HG03103 (cell line): ENCODE data around the gene TERT.
"Not testable (repeated sequence)": the region's sequence is repeated elsewhere in the genome, so short reads cannot be mapped to it uniquely, and the experiment has no call there.

Experiments
- ATAC-seq: cut with Tn5 transposase; IDR thresholded peaks from one replicate; pipeline ENCODE4 v1.9.1; 2021; ENCODE audit warnings: low read depth; ENCODE audit not compliant: unreplicated experiment

The TERT gene

DNA sequence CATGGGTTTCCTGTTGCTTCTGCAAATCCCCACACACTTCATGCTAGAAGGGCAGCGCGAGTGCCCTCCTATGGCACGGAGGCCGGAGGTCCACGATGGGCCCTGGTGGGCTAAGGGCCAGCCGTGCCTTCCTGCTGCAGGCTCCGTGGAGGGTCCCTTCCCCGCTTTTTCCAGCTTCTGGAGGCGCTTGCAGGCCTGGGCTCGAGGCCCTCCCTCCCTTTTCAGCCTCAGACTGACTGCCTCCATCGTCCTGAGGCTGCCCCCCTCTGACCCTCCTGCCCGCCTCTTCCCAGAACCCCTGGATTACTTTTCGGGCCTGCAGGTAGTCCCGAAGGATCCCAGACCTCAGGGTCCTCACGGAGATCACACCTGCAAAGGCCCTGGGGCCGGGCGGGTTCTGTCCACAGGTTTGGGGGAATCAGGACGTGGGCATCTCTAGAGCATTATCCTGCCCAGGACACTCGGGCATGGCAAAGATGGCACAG is 3.2 kb upstream of the TERT start:
- no peak for ATAC-seq

DNA sequence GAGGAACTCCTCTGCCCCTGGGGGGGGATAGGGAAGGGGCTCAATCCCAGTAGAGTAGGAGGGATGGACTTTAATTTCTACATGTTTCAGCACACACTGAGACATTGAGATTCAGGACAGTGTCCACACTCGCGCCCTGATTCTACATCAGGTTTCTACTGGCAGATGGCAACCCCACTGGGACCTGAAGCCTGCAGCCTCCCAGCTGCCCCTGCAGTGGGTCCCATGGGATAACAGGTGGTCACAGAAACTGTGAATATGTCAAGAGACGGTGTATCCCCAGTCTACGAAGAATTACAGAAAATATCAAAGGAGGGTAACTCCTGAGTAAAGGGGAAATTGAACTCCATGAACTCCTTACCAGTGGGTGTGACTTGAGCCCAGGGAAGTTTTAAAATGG is 2.4 kb upstream of the TERT start:
- ATAC-seq, result no peak

DNA sequence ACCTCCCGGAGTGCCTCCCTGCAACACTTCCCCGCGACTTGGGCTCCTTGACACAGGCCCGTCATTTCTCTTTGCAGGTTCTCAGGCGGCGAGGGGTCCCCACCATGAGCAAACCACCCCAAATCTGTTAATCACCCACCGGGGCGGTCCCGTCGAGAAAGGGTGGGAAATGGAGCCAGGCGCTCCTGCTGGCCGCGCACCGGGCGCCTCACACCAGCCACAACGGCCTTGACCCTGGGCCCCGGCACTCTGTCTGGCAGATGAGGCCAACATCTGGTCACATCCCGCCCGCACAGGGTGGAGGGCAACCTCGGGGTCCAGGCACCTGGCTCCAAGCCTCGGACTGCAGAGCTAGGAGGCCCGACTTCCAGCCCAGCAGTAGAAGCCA is 776 bp upstream of the TERT start:
- no peak for ATAC-seq

DNA sequence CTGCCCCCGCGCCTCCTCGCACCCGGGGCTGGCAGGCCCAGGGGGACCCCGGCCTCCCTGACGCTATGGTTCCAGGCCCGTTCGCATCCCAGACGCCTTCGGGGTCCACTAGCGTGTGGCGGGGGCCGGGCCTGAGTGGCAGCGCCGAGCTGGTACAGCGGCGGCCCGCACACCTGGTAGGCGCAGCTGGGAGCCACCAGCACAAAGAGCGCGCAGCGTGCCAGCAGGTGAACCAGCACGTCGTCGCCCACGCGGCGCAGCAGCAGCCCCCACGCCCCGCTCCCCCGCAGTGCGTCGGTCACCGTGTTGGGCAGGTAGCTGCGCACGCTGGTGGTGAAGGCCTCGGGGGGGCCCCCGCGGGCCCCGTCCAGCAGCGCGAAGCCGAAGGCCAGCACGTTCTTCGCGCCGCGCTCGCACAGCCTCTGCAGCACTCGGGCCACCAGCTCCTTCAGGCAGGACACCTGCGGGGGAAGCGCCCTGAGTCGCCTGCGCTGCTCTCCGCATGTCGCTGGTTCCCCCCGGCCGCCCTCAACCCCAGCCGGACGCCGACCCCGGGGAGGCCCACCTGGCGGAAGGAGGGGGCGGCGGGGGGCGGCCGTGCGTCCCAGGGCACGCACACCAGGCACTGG is 548 bp downstream of the TERT start:
- no peak for ATAC-seq

DNA sequence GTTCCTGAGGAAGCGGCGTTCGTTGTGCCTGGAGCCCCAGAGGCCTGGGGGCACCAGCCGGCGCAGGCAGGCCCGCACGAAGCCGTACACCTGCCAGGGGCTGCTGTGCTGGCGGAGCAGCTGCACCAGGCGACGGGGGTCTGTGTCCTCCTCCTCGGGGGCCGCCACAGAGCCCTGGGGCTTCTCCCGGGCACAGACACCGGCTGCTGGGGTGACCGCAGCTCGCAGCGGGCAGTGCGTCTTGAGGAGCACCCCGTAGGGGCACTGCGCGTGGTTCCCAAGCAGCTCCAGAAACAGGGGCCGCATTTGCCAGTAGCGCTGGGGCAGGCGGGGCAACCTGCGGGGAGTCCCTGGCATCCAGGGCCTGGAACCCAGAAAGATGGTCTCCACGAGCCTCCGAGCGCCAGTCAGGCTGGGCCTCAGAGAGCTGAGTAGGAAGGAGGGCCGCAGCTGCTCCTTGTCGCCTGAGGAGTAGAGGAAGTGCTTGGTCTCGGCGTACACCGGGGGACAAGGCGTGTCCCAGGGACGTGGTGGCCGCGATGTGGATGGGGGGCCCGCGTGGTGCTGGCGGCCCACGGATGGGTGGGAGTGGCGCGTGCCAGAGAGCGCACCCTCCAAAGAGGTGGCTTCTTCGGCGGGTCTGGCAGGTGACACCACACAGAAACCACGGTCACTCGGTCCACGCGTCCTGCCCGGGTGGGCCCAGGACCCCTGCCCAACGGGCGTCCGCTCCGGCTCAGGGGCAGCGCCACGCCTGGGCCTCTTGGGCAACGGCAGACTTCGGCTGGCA is 1.3 kb downstream of the TERT start:
- no peak for ATAC-seq

DNA sequence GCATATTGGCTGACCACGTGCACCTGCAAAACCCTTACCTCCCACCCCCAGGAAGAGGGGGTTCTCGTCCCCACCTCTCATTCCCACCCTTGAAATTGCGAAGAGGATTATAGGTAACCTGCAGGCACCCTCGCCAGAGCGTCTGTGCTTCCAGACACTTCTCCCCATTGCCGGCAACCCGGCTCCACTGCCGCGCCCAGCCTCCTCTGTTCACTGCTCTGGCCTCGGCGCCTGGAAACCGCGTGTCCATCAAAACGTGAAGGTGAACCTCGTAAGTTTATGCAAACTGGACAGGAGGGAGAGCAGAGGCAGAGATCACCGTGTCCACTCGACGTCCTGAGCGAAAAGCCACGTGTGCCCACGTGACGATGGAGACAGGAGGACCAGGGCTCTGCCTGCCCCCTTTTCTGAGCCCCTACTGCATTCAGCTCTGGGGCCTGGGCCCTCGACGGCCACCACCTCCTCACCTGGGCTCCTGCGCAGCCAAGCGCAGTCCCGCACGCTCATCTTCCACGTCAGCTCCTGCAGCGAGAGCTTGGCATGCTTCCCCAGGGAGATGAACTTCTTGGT is 1.9 kb downstream of the TERT start:
- no peak for ATAC-seq

DNA sequence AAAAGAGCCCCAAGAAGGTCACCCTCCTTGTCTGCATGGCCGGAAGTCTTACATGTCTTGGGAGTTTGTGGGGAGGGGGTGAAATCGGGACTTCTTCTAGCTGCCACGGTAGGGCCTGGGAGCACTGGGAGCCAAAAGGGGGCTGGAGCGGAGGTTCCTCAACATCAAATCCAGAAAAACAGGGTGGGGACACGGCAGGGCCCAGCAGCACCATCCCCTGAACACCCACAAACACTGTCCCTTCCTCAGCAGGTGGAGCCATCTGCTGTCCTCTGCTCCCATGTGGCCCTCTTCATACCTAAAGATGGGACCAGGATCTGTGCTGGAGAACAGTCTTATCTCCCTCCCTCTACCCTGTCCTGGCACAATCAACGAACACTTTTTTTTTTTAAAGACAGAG is 2.7 kb downstream of the TERT start:
- ATAC-seq, result no peak

DNA sequence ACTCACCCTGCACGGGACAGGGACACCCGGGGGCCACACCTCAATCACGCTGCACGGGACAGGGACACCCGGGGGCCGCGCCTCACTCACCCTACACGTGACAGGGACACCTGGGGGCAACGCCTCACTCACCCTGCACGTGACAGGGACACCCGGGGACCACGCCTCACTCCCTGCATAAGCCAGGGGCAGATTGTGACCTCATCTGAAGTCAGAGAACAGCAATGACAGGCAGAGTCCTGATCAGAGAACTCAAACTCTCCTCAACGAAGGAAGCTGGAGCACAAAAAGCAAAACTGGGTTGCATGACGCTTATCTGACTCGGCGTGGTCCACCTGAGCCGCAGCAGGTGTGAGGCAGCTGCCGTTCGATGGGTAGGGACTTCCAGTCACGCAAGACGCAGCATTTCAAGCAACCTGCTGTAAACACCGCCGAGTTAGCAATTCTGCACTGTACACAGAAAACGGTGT is 3.2 kb downstream of the TERT start:
- no peak for ATAC-seq

DNA sequence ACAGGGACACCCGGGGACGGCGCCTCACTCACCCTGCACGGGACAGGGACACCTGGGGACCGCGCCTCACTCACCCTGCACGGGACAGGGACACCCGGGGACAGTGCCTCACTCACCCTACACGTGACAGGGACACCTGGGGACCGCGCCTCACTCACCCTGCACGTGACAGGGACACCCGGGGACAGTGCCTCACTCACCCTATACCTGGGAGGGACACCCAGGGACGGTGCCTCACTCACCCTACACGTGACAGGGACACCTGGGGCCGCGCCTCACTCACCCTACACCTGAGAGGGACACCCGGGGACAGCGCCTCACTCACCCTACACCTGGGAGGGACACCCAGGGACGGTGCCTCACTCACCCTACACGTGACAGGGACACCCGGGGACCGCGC is 3.9 kb downstream of the TERT start:
- not testable (repeated sequence) for ATAC-seq

DNA sequence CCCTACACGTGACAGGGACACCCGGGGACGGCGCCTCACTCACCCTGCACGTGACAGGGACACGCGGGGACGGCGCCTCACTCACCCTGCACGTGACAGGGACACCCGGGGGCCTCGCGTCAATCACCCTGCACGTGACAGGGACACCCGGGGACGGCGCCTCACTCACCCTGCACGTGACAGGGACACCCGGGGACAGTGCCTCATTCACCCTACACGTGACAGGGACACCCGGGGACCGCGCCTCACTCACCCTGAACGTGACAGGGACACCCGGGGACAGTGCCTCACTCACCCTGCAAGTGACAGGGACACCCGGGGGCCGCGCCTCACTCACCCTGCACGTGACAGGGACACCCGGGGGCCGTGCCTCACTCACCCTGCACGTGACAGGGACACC is 5.3 kb downstream of the TERT start:
- ATAC-seq, result not testable (repeated sequence)

DNA sequence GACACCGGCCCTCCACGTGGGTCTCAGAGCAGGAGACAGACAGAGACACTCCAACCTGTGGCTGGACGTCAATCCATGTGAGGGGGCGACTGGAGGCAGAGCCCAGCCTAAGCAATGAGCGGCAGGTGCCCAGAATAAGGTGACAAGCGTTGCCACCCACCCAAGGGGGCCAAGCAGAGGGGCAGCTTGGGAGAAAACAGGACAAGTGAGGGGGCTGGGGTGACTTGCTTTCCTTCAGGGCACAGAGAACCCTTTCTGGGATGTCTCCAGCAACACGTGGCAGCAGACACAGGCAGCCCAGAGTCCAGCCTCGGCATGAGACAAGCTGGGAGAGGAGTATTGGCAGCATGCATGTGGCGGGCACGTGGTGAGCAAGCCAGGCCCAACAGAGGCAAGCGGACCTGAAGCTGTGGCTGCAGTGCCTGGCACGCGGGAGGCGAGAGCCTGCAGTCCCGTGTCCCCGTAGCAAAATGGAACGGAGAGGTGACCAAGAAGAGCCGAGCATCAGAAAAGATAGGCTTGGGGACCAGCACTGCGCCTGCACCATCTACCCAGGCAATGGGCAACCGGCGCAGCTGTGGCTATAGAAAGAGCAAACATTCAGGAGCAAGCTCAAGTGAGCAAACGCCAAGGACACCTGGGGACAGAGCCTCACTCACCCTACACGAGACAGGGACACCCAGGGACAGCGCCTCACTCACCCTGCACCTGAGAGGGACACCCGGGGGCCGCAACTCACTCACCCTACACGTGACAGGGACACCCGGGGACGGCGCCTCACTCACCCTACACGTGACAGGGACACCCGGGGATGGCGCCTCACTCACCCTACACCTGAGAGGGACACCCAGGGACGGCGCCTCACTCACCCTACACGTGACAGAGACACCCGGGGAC is 6.2 kb downstream of the TERT start:
- ATAC-seq, result no peak

DNA sequence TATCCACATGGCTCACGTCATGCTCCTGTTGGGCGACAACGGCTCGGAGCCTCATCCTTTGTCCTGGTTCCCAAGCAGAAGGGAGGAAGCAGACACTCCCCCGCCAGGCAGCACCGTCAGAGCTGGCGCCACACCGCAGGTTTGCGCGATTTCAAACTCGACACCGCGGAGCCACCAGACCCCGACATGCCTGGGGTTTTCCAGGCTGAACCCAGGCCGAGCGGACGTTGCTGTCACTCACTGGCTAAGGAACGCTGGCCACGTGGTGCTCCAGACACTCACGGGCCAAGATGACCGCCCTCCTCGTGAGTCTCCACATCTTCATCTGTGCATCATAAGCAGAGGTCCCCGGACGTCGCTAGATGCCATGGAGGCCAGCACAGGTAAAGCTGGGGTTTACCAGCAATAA is 9.0 kb downstream of the TERT start:
- no peak for ATAC-seq

DNA sequence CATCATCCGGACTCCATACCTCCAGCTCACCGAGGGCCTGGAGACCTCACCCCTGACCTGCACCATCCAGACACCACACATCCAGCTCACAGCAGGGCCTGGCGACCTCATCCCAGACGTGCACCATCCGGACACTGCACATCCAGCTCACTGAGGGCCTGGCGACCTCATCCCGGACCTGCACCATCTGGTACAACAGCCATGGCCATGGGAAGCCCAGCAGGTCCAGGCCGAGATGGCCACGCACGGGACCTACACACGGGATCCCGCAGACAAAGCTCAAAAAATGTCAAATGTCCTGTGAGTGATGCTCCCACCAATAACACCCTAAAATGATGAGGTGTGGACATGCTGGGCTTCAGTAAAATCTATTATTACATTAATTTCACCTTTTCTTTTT is 9.7 kb downstream of the TERT start:
- no peak for ATAC-seq

DNA sequence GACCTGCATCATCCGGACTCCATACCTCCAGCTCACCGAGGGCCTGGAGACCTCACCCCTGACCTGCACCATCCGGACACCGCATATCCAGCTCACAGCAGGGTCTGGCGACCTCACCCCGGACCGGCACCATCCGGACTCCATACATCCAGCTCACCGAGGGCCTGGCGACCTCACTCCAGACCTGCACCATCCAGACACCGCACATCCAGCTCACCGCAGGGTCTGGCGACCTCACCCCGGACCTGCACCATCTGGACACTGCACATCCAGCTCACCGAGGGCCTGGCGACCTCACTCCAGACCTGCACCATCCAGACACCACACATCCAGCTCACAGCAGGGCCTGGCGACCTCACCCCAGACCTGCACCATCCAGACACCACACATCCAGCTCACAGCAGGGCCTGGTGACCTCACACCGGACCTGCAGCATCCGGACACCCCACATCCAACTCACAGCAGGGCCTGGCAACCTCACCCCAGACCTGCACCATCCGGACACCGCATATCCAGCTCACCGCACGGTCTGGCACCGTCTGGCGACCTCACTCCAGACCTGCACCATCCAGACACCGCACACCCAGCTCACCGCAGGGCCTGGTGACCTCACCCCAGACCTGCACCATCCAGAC is 10.4 kb downstream of the TERT start:
- not testable (repeated sequence) for ATAC-seq

DNA sequence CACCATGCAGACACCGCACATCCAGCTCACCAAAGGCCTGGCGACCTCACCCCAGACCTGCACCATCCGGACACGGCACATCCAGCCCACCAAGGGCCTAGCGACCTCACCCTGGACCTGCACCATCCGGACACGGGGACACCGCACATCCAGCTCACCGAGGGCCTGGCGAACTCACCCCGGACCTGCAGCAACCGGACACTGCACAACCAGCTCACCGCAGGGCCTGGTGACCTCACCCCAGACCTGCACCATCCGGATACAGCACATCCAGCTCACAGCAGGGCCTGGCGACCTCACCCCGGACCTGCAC is 11.2 kb downstream of the TERT start:
- not testable (repeated sequence) for ATAC-seq

DNA sequence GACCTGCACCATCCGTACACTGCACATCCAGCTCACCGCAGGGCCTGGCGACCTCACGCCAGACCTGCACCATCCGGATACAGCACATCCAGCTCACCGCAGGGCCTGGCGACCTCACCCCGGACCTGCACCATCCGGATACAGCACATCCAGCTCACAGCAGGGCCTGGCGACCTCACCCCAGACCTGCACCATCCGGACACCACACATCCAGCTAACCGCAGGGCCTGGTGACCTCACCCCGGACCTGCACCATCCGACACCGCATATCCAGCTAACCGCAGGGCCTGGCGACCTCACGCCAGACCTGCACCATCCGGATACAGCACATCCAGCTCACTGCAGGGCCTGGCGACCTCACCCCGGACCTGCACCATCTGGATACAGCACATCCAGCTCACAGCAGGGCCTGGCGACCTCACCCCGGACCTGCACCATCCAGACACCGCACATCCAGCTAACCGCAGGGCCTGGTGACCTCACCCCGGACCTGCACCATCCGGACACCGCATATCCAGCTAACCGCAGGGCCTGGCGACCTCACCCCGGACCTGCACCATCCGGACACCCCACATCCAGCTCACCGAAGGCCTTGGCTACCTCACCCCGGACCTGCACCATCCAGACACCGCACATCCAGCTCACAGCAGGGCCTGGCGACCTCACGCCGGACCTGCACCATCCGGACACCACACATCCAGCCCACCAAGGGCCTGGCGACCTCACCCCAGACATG is 11.7 kb downstream of the TERT start:
- ATAC-seq, result not testable (repeated sequence)

DNA sequence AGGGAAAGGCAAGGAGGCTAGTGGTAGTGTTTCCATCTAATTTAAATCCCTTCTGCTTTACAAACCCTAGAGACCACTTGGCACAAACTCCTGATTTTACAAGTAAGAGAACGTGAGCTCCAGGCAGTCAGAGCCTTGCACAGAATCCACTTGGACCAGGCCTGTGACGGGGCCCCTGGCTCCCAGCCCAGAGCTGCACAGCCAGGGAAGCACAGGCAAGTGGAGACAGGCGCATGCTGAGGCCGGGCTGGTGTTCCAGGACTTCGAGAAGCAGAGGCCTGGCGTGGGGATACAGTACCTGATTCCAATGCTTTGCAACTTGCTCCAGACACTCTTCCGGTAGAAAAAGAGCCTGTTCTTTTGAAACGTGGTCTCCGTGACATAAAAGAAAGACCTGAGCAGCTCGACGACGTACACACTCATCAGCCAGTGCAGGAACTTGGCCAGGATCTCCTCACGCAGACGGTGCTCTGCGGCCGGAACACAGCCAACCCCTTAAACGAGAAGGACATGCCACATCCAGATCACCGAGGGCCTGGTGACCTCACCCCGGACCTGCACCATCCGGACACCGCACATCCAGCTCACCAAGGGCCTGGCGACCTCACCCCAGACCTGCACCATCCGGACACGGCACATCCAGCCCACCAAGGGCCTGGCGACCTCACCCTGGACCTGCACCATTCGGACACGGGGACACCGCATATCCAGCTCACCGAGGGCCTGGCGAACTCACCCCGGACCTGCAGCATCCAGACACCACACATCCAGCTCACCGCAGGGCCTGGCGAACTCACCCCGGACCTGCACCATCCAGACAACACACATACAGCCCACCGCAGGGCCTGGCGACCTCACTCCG is 12.5 kb downstream of the TERT start:
- ATAC-seq, result no peak

DNA sequence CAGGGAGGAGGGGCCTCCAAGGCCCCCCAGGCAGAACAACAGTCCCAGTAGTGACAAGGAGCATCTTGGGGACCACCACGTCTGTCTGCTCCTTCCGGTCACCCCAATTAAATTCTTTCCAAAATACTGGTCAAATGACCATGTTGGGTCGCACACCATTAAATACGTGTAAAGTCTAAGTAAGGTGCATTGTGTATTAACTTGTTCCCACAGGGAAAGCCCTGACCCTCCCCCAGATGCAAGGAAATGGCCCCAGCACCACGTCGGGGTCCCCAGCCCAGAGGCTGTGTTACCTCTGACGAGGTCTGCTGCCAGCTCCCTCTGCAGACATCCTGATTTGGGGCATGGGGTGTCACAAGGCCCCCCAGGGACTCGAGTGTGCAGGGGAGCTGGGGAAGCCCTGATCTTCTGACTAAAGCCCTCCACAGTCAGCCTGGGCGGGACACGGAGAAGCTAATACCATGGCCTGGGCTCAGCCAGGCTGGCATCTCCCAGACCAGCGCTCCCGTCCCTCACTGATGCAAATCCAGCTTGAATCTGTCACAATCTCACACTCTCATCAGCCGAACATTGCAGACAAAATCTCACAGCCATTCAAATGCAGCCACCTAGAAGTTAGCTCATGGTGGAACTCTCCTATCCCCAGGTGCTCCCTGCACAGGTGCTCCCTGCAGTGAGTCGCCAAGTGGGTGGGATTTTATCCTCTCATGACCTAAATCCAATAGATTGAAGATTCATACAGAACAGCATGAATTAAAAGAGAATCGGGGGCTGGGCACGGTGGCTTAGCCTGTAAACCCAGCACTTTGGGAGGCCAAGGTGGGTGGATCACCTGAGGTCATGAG is 13.6 kb downstream of the TERT start:
- ATAC-seq, result no peak
